AG04449 (cell line): Measurements from ENCODE around the gene FIG4.
"Not testable (repeated sequence)": the region's sequence is repeated elsewhere in the genome, so short reads cannot be mapped to it uniquely, and the experiment has no call there.

ENCODE experiments used
- CTCF ChIA-PET: fragments of 350-600 bp; formaldehyde crosslinking; extraction: SDS; loops from one replicate; lab custom pipeline; 2021; ENCODE audit warnings: antibody characterized with exemption; lab: Yijun Ruan, JAX
- POLR2A ChIA-PET: fragments of 400-600, 350-600 bp; formaldehyde crosslinking; extraction: SDS; loops from one replicate; lab custom pipeline; 2020; ENCODE audit warnings: antibody characterized with exemption, inconsistent platforms; lab: Yijun Ruan, JAX
- DNase-seq: peaks from one replicate; pipeline ENCODE4 v3.0.0-alpha.2; 2010; ENCODE audit warnings: low read depth, low spot score
- H3K4me3 ChIP-seq: 2 replicates; pipeline ENCODE4 v1.5.1; 2011; ENCODE audit warnings: low read depth, mild to moderate bottlenecking, control low read depth, low read length
- TF ChIP-seq, protein P1 (sequence below): IDR thresholded peaks from one replicate; pipeline ENCODE4 v1.5.1; 2011; ENCODE audit warnings: mild to moderate bottlenecking, moderate library complexity, low read length, control low read depth, inconsistent platforms; ENCODE audit not compliant: insufficient read depth; ENCODE audit errors: missing control alignments

The FIG4 gene

GRCh38 chr6:109861946-109862345, 170.8 kb downstream of the FIG4 start:
- DNase-seq, result no peak
- H3K4me3 ChIP-seq, result no peak overlapping the region
- ChIA-PET CTCF (no interaction called here), POLR2A (no interaction called here)
- TF ChIP-seq, protein P1, sequence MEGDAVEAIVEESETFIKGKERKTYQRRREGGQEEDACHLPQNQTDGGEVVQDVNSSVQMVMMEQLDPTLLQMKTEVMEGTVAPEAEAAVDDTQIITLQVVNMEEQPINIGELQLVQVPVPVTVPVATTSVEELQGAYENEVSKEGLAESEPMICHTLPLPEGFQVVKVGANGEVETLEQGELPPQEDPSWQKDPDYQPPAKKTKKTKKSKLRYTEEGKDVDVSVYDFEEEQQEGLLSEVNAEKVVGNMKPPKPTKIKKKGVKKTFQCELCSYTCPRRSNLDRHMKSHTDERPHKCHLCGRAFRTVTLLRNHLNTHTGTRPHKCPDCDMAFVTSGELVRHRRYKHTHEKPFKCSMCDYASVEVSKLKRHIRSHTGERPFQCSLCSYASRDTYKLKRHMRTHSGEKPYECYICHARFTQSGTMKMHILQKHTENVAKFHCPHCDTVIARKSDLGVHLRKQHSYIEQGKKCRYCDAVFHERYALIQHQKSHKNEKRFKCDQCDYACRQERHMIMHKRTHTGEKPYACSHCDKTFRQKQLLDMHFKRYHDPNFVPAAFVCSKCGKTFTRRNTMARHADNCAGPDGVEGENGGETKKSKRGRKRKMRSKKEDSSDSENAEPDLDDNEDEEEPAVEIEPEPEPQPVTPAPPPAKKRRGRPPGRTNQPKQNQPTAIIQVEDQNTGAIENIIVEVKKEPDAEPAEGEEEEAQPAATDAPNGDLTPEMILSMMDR, result no peak

DNA sequence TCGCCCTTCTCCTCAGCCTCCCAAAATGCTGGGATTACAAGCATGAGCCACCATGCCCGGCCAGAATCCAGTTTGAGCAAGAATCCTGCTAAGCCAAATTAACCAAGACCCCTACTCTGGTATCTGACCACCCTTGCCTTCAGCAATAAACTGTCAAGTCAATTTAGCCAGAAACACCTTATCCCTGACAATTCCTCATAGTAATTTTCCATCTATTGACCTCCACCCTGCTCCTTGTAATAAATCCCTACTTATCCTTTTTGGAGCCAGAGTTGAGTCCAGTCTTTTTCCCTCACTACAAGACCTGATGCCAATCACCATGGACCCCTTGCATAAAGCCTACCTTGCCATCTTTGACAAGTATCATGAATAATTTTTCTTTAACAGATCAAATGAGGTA, 173.0 kb downstream of the FIG4 start:
- TF ChIP-seq, protein P1, result no peak
- no peak for DNase-seq
- CTCF ChIA-PET, result interaction anchor here (1.3 kb wide), 1 partner anchor 11 kb away, joined by 3 read pairs; no protein-coding TSS in a partner anchor
- H3K4me3 ChIP-seq, result no peak overlapping the region
- POLR2A ChIA-PET, result no interaction called here

- no peak overlapping the region for H3K4me3 ChIP-seq
- ChIA-PET POLR2A (no interaction called here), CTCF (interaction anchor here (1.1 to 1.9 kb wide), 2 partner anchors 163 to 173 kb away, joined by 3 to 5 read pairs; no protein-coding TSS in a partner anchor)
- DNase-seq, result no peak
- TF ChIP-seq, protein P1, result no peak
Observed at GRCh38 chr6:109865968-109866367, 174.9 kb downstream of the FIG4 start.

- POLR2A ChIA-PET, result no interaction called here
- H3K4me3 ChIP-seq, result no peak overlapping the region
- CTCF ChIA-PET, result interaction anchor here (1.2 kb wide), 1 partner anchor 172 kb away, joined by 3 read pairs; no protein-coding TSS in a partner anchor
- TF ChIP-seq, protein P1, result no peak
- no peak for DNase-seq
Observed at GRCh38 chr6:109867009-109867969, 176.2 kb downstream of the FIG4 start.

DNA sequence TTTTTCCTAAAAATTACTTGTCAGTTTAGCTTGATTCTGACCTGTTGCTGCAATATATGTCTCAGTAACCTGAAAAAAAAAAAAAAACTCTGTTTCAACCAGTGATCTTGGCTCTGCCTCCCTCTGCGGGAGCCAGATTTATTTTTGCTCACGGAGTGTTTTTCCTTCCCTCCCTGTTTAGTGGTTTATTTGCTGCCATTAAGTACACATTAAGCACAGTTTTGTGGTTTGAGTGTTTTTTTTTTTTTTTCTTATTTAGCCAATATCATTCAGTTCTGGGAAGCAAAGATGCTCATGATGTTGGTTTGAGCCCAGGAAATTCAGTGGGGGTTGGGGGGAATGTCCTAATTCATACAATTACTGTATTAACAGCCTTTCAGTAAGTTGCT, 176.9 kb downstream of the FIG4 start:
- no peak for DNase-seq
- POLR2A ChIA-PET, result no interaction called here
- CTCF ChIA-PET, result interaction anchor here (1.2 kb wide), 1 partner anchor 172 kb away, joined by 3 read pairs; no protein-coding TSS in a partner anchor
- TF ChIP-seq, protein P1, result no peak
- no peak overlapping the region for H3K4me3 ChIP-seq

DNA sequence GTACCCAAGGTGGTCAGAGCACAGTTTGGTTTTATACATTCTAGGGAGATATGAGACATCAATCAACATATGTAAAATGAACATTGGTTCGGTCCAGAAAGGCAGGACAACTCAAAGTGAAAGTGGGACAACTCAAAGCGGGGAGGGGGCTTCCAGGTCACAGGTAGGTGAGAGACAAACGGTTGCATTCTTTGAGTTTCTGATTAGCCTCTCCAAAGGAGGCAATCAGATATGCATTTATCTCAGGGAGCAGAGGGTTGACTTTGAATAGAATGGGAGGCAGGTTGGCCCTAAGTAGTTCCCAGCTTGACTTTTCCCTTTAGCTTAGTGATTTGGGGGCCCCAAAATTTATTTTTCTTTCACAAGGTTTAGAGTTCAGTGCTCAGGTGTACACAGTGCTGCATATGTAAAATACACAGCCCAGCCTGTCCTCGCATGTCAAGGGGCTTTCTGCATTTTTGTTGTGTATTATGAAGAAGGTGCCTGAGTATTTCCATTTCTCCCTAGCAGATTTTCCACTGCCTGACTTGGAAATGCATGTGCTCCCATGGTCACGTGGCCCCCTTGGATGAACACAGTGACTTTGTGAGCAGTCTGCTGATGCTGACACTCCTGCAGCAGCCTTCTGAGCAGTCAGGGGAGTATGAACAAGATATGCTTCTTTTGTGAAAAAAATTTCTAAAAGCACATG, 178.4 kb downstream of the FIG4 start:
- H3K4me3 ChIP-seq, DNase-seq, POLR2A ChIA-PET, CTCF ChIA-PET: not testable (repeated sequence)
